NK-92 treated with Interleukin-12 subunit alpha and Interleukin-12 subunit beta, amount 100 ng/mL, for 24 hours (cell line): ENCODE measurements around the gene GOLT1A.

Experiments used
- DNase-seq: peaks from one replicate; lab custom pipeline; 2025; lab: John Stamatoyannopoulos, UW

Gene GOLT1A

GRCh38 chr1:204213668-204214662, at the start of gene GOLT1A:
GOLT1A (minus strand) TSS chr1:204213988; CDS start chr1:204213906, 82 bp downstream.
- DNase-seq = no peak

- no peak for DNase-seq
Measured at GRCh38 chr1:204263254-204263910, 49.6 kb upstream of the GOLT1A start.

- no peak for DNase-seq
Measured at GRCh38 chr1:204262506-204263253, 48.9 kb upstream of the GOLT1A start.

GRCh38 chr1:204261746-204262505, 48.1 kb upstream of the GOLT1A start:
- no peak for DNase-seq

GRCh38 chr1:204261266-204261665, 47.5 kb upstream of the GOLT1A start:
- no peak for DNase-seq

GRCh38 chr1:204260601-204261197, 46.9 kb upstream of the GOLT1A start:
- DNase-seq = no peak

GRCh38 chr1:204259782-204260181, 46.0 kb upstream of the GOLT1A start:
- no peak for DNase-seq

GRCh38 chr1:204259196-204259595, 45.4 kb upstream of the GOLT1A start:
- DNase-seq = no peak

- no peak for DNase-seq
Measured at GRCh38 chr1:204258213-204259115, 44.7 kb upstream of the GOLT1A start.

GRCh38 chr1:204257446-204257845, 43.7 kb upstream of the GOLT1A start:
- DNase-seq = no peak

GRCh38 chr1:204256531-204256930, 42.7 kb upstream of the GOLT1A start:
- DNase-seq = no peak

- no peak for DNase-seq
Measured at GRCh38 chr1:204255966-204256365, 42.2 kb upstream of the GOLT1A start.

GRCh38 chr1:204255225-204255624, 41.4 kb upstream of the GOLT1A start:
- no peak for DNase-seq

- DNase-seq = no peak
Measured at GRCh38 chr1:204254031-204254661, 40.4 kb upstream of the GOLT1A start.

- DNase-seq = no peak
Measured at GRCh38 chr1:204251926-204252689, 38.3 kb upstream of the GOLT1A start.

GRCh38 chr1:204251286-204251685, 37.5 kb upstream of the GOLT1A start:
- no peak for DNase-seq

- DNase-seq = no peak
Measured at GRCh38 chr1:204250428-204251030, 36.7 kb upstream of the GOLT1A start.

GRCh38 chr1:204249736-204250427, 36.1 kb upstream of the GOLT1A start:
- DNase-seq = no peak
